Activated T-cell treated with anti-CD3 and anti-CD28 coated beads, Interleukin-2, amount 50 U/mL, for 72 hours (primary cell): ENCODE results near the gene ASTN2. TPM values are rescaled to one million over a fixed set of nuclear protein-coding genes. Genes with fewer than 3 reads are reported as not detected.
"Not testable (repeated sequence)": the region's sequence is repeated elsewhere in the genome, so short reads cannot be mapped to it uniquely, and the experiment has no call there.

Experiments
- ATAC-seq, 2 donors: fragments of 150-1000 bp; cut with Tn5 transposase; replicated peaks in 1 of 2; 2 replicates each; pipeline ENCODE4 v1.10.0; 2021; ENCODE audit warnings: moderate library complexity in 2 of 2, mild to moderate bottlenecking in 1 of 2
- DNase-seq, 2 donors: peaks; one replicate each; pipeline ENCODE4 v3.0.0; 2021 to 2022; ENCODE audit warnings: mixed read lengths in 1 of 2
- H3K27ac Mint-ChIP-seq: one replicate; pipeline ENCODE4 v1.8.0; 2022; ENCODE audit warnings: mild to moderate bottlenecking, moderate library complexity, mixed read lengths
- H3K27me3 Mint-ChIP-seq: one replicate; pipeline ENCODE4 v1.8.0; 2022; ENCODE audit warnings: low read depth, mixed read lengths
- H3K36me3 Mint-ChIP-seq, 2 donors: one replicate each; pipeline ENCODE4 v1.8.0; 2022; ENCODE audit warnings: mixed read lengths in 2 of 2, mild to moderate bottlenecking in 1 of 2; ENCODE audit not compliant: insufficient read depth in 2 of 2
- H3K4me1 Mint-ChIP-seq: one replicate; pipeline ENCODE4 v1.8.0; 2022; ENCODE audit warnings: low read depth, mixed read lengths
- H3K4me3 Mint-ChIP-seq, 2 donors: one replicate each; pipeline ENCODE4 v1.8.0; 2022; ENCODE audit warnings: mild to moderate bottlenecking in 2 of 2, mixed read lengths in 2 of 2, moderate library complexity in 2 of 2
- H3K9me3 Mint-ChIP-seq, 2 donors: one replicate each; pipeline ENCODE4 v1.8.0; 2022; ENCODE audit warnings: mixed read lengths in 2 of 2
- total RNA-seq, 2 donors: library from RNA; stranded (reverse); gene quantifications; one replicate each; pipeline ENCODE4 v1.2.3, GENCODE V29; 2022

ASTN2 gene
- total RNA-seq, 2 donors from 2014 or later: 4.2 to 5.6 TPM

DNA sequence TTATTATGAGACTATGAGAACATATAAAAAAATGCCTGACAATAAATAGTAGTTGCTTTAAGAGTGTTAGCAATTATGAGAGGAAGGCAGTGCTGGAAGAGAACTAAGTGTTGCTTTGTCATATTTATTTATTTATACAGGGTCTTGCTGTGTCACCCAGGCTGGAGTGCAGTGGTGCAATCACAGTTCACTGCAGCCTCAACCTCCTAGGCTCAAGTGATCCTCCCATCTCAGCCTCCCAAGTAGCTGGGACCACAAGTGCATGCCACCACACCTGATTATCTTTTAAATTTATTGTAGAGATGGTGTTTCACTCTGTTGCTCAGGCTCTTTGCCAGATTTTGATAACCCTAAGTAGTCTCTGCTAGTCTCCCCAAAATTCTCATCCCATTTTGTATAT lies 724.1 kb downstream of the ASTN2 start:
- not testable (repeated sequence) for ATAC-seq, H3K27me3 Mint-ChIP-seq, H3K9me3 Mint-ChIP-seq, DNase-seq
- Mint-ChIP-seq H3K4me3 (peak overlapping the region in 1 of 2 donors; percentile 35), H3K36me3 (peaks cover 0 to 15% of the 10 kb centered on the region in 2 donors), H3K27ac (peak overlapping the region; percentile 39), H3K4me1 (peaks cover 79% of the 10 kb centered on the region)

DNA sequence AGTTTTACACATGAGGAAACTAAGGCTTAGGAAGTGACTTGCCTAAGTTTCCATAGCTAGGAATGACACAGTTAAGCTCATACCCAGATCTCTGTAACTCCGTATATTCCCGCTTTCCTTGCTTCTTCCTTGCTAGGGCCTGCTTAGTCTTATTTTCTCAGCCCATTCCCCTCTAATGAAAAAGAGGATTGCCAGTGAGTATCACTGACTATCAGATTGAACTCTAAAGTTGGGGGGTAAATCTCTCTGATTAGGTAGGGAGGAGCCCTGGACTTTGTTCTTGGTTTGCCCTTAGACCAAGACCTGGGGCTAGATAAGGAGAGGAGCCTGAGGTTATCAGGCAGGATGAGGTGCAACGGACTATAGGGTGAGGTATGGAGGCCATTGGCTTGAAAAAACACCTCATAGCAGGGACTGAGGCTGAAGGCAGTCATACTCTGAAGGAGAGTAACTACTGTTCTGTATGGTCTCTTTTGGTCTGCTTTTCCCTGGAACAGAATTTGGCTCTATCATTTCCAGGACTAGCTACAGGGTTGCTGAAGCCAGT lies 725.3 kb downstream of the ASTN2 start:
- H3K27ac Mint-ChIP-seq: peak overlapping the region; percentile 43
- peaks cover 70% of the 10 kb centered on the region for H3K4me1 Mint-ChIP-seq
- peaks cover 1 to 15% of the 10 kb centered on the region in 2 donors for H3K36me3 Mint-ChIP-seq
- no peak for ATAC-seq
- DNase-seq: no peak
- peak overlapping the region in 1 of 2 donors; percentile 63 for H3K4me3 Mint-ChIP-seq
- no peaks in the 10 kb centered on the region for H3K27me3 Mint-ChIP-seq
- peaks cover 0 to 2% of the 10 kb centered on the region in 2 donors for H3K9me3 Mint-ChIP-seq

DNA sequence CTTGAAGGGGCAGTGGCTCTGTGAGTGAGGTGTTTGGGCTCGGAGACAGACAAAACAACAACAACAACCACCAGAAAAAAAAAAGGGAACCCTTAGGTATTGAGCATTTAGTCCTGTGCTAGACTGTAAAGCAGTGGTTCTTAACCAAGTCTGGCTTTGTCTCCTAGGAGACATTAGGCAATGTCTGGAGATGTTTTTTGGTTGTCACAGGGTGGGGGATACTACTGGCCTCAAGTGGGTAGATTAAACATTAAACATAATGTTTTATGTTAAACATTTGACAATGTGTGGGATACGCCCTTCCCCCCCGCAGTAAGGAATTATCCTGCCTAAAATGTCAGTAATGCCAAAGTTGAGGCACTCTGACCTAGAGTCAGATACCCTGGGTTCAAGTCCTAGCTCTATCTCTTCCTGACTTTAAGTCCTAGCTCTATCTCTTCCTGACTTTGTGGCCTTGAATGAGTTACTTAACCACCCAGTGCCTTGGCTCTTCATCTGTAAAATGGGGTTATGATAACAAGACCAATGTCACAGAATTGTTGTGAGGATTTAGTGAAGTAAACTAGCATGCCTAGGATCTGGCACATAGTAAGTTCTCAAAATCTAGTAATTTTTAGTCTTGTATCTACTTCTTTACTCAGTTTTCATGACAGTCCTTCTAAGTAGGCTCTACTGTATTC lies 725.9 kb downstream of the ASTN2 start:
- H3K27ac Mint-ChIP-seq: peak overlapping the region; percentile 43
- H3K27me3 Mint-ChIP-seq: no peaks in the 10 kb centered on the region
- peaks cover 2 to 18% of the 10 kb centered on the region in 2 donors for H3K36me3 Mint-ChIP-seq
- peak overlapping the region; percentile 92 to 97 for H3K4me3 Mint-ChIP-seq
- peaks cover 0 to 4% of the 10 kb centered on the region in 2 donors for H3K9me3 Mint-ChIP-seq
- no peak for DNase-seq
- no peak for ATAC-seq
- peaks cover 70% of the 10 kb centered on the region for H3K4me1 Mint-ChIP-seq

GRCh38 chr9:116687754-116688135 lies 727.1 kb downstream of the ASTN2 start:
- ATAC-seq: no peak
- peaks cover 2 to 11% of the 10 kb centered on the region in 2 donors for H3K36me3 Mint-ChIP-seq
- peak in 1 of 2 donors; percentile 3 for DNase-seq

GRCh38 chr9:116687074-116687753 lies 727.6 kb downstream of the ASTN2 start, which contains the start of gene TRIM32:
TRIM32 (plus strand) TSS chr9:116687305; CDS start chr9:116697743, 10,438 bp downstream.
- Mint-ChIP-seq H3K36me3 (peaks cover 2 to 11% of the 10 kb centered on the region in 2 donors), H3K4me1 (peaks cover 53% of the 10 kb centered on the region)

More at GRCh38 chr9:116687754-116688135, 727.1 kb downstream of the ASTN2 start:
- Mint-ChIP-seq H3K27me3 (no peaks in the 10 kb centered on the region), H3K4me3 (peak overlapping the region; percentile 92 to 97), H3K9me3 (peaks cover 0 to 3% of the 10 kb centered on the region in 2 donors), H3K27ac (peak overlapping the region; percentile 90), H3K4me1 (peaks cover 58% of the 10 kb centered on the region)

GRCh38 chr9:116686693-116687073 lies 728.2 kb downstream of the ASTN2 start:
- H3K4me1 Mint-ChIP-seq: peaks cover 48% of the 10 kb centered on the region
- peak; percentile 45 to 56 for ATAC-seq
- no peak for DNase-seq

More at GRCh38 chr9:116687074-116687753, 727.6 kb downstream of the ASTN2 start, which contains the start of gene TRIM32:
- no peaks in the 10 kb centered on the region for H3K27me3 Mint-ChIP-seq
- H3K9me3 Mint-ChIP-seq: peaks cover 0 to 3% of the 10 kb centered on the region in 2 donors
- ATAC-seq (peak; percentile 98 to 99), DNase-seq (peak; percentile 93 to 94)
- H3K27ac Mint-ChIP-seq: peak within 1 kb of the TSS; percentile 90
- H3K4me3 Mint-ChIP-seq: peak within 1 kb of the TSS; percentile 92 to 97

GRCh38 chr9:116686135-116686534 lies 728.7 kb downstream of the ASTN2 start:
- Mint-ChIP-seq H3K9me3 (peaks cover 0 to 3% of the 10 kb centered on the region in 2 donors), H3K4me3 (peak overlapping the region; percentile 92 to 97), H3K36me3 (peaks cover 2 to 11% of the 10 kb centered on the region in 2 donors), H3K27me3 (no peaks in the 10 kb centered on the region), H3K27ac (peak overlapping the region; percentile 90), H3K4me1 (peaks cover 43% of the 10 kb centered on the region)
- ATAC-seq (no peak), DNase-seq (no peak)

More at GRCh38 chr9:116686693-116687073, 728.2 kb downstream of the ASTN2 start:
- H3K27me3 Mint-ChIP-seq: no peaks in the 10 kb centered on the region
- H3K36me3 Mint-ChIP-seq: peaks cover 2 to 11% of the 10 kb centered on the region in 2 donors
- peaks cover 0 to 3% of the 10 kb centered on the region in 2 donors for H3K9me3 Mint-ChIP-seq
- peak overlapping the region; percentile 92 to 97 for H3K4me3 Mint-ChIP-seq
- peak overlapping the region; percentile 90 for H3K27ac Mint-ChIP-seq

- no peak overlapping the region for H3K4me3 Mint-ChIP-seq
- ATAC-seq: no peak
These were observed 729.7 kb downstream of the ASTN2 start for GRCh38 chr9:116685166-116685565.

GRCh38 chr9:116683535-116683934 lies 731.3 kb downstream of the ASTN2 start:
- Mint-ChIP-seq H3K36me3 (peaks cover 4 to 13% of the 10 kb centered on the region in 2 donors), H3K9me3 (peaks cover 0 to 3% of the 10 kb centered on the region in 2 donors), H3K4me1 (peaks cover 23% of the 10 kb centered on the region), H3K27ac (no peak overlapping the region), H3K27me3 (no peaks in the 10 kb centered on the region), H3K4me3 (no peak overlapping the region)
- DNase-seq: no peak
- no peak for ATAC-seq

More at GRCh38 chr9:116685166-116685565, 729.7 kb downstream of the ASTN2 start:
- Mint-ChIP-seq H3K4me1 (peaks cover 35% of the 10 kb centered on the region), H3K36me3 (peaks cover 4 to 13% of the 10 kb centered on the region in 2 donors), H3K27me3 (no peaks in the 10 kb centered on the region), H3K27ac (peak overlapping the region; percentile 66), H3K9me3 (peaks cover 0 to 3% of the 10 kb centered on the region in 2 donors)
- DNase-seq: no peak

DNA sequence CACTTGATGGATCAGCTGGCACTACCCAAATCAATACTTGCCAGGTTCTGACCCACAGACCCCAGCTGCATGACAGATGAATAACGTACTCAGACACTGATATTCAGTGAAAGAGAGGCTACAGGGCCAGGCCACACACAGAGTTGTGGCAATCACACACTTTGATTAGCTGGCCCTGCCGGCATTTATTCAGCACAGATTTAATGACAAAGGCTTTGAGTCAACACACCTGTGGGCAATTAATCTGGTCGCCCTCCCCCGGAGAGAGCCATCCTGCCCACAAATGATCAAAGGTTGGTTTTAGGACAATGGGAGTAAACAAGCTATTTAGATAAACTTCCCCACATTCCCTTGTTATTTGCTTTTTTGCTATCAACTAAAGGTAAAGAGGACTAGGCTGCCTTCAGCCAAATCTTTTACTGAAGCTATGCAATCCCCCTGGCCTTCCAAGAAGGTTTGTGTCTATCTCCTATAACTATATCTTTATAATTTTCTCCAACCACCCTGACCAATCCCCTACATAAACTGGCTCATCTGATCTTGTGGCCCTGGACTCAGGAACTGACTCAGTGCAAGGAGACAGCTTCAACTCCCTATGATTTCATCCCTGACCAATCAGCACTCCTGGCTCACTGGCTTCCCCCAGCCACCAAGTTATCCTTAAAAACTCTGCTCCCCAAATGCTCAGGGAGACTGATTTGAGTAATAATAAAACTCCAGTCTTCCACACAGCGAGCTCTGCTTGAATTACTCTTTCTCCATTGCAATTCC lies 740.5 kb downstream of the ASTN2 start:
- Mint-ChIP-seq H3K36me3 (peaks cover 9% of the 10 kb centered on the region in 2 donors), H3K27me3 (no peaks in the 10 kb centered on the region), H3K9me3 (peaks cover 6 to 10% of the 10 kb centered on the region in 2 donors), H3K4me1 (no peaks in the 10 kb centered on the region), H3K27ac (no peak overlapping the region), H3K4me3 (no peak overlapping the region)
- ATAC-seq (no peak), DNase-seq (no peak)

DNA sequence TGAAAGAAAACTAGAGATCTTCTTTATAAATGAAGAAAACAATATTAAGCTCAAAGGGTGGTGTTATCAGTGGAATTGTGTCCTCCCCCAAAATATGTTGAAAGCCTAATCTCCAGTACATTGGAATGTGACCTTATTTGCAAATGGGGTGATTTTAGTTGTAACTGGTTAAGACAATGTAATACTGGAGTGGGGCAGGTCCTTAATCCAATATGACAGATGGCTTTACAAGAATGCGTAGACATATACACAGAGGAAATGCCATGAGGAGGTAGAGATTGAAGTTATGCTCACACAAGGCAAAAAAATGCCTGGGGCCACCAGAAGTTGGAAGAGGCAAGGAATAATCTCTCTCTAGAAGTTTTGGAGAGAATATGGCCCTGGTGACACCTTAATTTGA lies 741.5 kb downstream of the ASTN2 start:
- Mint-ChIP-seq H3K27me3 (no peaks in the 10 kb centered on the region), H3K4me1 (no peaks in the 10 kb centered on the region)

DNA sequence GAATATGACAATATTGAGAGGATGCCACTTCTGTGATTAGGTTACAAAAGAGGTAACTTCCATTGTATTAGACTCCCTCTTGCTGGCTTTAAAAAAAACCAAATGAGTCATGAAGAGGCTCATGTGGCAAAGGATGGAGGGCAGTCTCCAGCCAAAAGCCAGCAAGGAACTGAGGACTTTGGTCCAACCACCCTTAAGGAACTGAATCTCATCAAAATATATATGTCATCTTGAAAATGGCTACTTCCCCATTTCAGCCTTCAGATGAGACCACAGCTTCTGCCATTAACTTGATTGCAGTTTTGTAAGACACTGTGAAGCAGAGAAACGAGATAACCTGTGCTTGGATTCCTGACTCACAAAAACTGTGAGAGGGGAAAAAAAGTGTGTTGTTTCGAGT lies 743.3 kb downstream of the ASTN2 start:
- peaks cover 6 to 10% of the 10 kb centered on the region in 2 donors for H3K9me3 Mint-ChIP-seq
- H3K4me1 Mint-ChIP-seq: no peaks in the 10 kb centered on the region
- DNase-seq: no peak
- H3K27me3 Mint-ChIP-seq: no peaks in the 10 kb centered on the region
- no peak overlapping the region for H3K4me3 Mint-ChIP-seq
- peaks cover 9% of the 10 kb centered on the region in 2 donors for H3K36me3 Mint-ChIP-seq
- H3K27ac Mint-ChIP-seq: no peak overlapping the region
- ATAC-seq: no peak

More for the DNA sequence above, 741.5 kb downstream of the ASTN2 start:
- Mint-ChIP-seq H3K36me3 (peaks cover 9% of the 10 kb centered on the region in 2 donors), H3K4me3 (no peak overlapping the region), H3K27ac (no peak overlapping the region), H3K9me3 (peaks cover 6 to 10% of the 10 kb centered on the region in 2 donors)
- DNase-seq (no peak), ATAC-seq (no peak)
